GM18951 (cell line): ENCODE results near the gene ACYP1.

Source experiments
- POLR2A ChIP-seq: IDR thresholded peaks from 4 replicates; pipeline ENCODE4 v1.6.1; 2011; ENCODE audit warnings: mild to moderate bottlenecking; ENCODE audit not compliant: insufficient read length, insufficient read depth; ENCODE audit errors: extremely low read depth
- in situ Hi-C: fragments of 300-500 bp; cut with MboI; formaldehyde crosslinking; loops from one replicate; pipeline ENCODE4 v1.12.0; 2022; ENCODE audit warnings: low sequenced_read_pairs, mixed read lengths, inconsistent platforms; ENCODE audit not compliant: unreplicated experiment

Gene ACYP1

DNA sequence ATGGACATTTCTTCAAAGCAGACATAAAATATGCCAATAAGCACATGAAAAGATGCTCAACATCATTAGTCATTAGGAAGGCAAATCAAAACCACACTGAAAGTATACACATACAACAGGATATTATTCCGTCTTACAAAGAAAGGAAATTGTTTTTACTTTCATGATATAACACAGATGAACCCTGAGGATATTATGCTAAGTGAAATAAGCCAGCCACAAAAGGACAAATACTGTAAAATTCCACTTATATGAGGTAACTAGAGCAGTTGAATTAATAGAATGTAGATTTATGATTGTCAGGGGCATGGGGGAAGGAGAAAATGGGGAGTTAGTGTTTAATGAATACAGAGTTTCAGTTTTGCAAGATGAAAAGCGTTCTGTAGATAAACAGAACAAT, 4.2 kb downstream of the ACYP1 start:
- in situ Hi-C loops = no loop called here
- TF ChIP-seq POLR2A = no peak

DNA sequence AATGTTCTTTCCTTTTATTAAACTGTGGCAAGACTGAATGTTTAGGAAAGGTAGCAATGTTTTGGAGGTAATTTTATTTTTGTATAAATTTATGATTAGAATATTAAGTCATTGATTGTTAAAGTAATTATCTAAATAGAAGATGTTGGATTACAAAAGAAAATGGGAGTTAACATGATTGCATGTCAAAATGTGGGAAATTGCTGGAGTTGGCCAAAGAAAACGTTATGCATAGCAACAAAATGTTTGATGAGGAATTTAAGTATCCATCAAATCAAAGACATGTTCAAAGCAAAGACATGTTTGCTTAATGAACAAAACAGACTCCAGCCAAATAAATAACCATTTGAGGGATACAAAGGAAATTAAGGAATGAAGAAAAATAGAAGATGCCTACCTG, 9.4 kb downstream of the ACYP1 start:
- TF ChIP-seq POLR2A = no peak
- in situ Hi-C loops = no loop called here

DNA sequence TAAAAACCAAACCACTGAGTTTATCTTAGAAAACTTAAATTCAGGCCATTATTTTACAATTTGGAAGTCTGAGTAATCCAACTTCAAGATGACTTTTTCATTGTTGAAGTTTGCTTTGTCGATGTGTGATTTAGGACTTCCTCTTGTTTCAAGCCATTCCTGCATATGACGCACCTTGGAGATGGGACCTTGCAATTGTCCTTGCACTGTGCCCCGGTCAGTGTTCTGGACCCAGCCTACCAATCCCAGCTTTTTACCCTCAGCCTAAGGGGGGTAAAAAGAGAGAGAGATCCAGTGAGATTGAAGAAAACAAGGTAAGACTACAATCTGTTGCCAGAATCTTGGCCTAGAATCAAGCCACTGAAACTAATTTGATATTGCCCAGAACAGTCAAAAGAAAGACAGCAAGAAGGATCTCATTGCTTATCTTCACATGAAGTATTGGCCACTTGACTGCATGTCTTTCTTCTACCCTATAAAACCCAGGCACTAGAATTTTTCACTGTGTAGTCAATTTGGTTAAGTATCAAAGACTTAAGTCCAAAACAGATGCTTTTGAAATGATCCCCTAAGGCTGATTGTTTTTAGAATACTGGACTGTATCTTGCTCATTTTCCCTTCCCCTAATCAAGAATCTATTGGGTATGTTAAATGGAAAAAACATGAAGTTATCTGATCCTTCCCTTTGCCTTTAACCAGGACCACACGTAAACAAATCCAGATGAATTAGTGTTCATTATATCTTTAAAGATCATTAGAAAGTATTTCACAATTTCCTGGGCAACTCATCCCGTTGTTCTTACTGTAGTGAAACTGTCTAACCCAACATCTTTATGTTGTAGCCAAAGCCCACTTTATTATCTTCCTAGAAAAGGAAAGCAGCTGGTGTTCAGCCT, 10.2 kb downstream of the ACYP1 start:
- no peak for TF ChIP-seq POLR2A
- in situ Hi-C loops = no loop called here

DNA sequence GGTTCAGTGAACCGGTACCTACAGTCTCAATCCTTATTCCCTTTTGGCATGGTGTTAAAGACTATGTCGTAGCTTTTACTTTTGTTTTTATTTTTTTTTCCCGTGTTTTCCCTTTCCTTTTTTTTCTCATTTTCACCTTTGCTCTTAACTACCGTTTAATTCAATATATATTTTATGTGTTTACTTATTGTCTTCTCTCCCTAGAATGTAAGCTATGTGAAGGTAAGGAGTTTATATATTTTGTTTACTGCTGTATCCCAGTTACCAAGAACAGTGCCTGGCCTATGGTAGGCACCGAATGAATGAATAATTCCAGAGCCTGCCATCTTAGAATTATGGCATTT, 12.3 kb downstream of the ACYP1 start:
- in situ Hi-C loops = no loop called here
- no peak for TF ChIP-seq POLR2A

DNA sequence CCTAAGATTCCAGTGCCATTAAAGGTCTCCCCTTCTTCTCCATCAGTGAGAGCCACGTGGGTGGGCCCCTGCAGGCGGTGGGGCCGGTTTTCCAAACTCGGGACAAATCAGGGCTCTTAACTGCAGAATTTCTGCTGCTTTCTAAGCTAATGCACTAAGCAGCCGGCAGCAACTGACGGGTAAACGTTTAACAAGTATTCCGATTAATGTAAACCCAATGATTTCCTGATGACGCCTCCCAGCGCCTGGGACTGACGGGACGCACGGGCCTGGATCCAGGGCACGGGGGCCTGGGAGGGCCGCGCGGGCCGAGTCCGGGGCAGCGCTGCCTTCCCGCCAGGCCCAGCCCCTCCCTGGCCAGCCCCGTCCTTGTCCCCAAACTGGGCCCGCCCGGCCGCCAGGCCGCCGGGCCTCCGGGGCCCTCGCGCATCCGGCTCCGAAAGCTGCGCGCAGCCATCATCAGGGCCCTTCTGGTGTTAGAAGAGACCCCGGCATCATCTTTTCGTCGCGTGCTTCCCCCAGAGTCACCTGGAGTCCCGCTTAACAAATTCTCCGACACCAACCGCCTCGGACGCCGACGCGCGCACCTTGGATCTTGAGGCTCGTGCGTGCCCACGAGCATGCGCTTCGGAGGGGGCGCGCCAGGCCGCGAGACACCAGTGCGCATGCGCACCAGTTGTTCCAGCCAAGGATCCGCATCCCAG, 12.8 kb downstream of the ACYP1 start, which contains the start of gene MLH3:
Gene MLH3, minus strand, starts transcription at position 616 of the 704 bp plus-strand sequence. CDS start 1,812 bp downstream, outside the sequence.
- in situ Hi-C loops = no loop called here
- peak; percentile 75 for TF ChIP-seq POLR2A

DNA sequence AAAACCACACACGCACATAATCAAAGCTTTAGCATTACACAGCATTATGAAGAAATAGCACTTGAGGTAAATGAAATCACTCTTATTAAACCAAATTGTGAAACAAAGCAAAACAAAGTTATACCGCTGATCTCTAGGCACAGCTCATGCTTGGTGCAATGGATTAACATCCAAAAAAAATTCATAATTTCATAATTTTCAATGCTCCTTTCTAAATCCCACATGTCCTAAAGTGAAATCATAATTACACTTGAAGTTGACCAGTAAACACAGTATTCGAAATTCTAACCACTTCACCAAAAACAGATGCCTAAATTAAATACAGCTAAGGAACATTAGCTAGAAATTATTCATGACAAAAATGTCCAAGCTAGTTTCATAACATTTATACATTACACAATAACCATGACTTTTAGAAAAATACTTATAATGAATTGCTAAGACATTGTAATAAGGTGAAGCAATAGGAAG, 14.1 kb downstream of the ACYP1 start:
- TF ChIP-seq POLR2A = no peak
- in situ Hi-C loops = no loop called here

DNA sequence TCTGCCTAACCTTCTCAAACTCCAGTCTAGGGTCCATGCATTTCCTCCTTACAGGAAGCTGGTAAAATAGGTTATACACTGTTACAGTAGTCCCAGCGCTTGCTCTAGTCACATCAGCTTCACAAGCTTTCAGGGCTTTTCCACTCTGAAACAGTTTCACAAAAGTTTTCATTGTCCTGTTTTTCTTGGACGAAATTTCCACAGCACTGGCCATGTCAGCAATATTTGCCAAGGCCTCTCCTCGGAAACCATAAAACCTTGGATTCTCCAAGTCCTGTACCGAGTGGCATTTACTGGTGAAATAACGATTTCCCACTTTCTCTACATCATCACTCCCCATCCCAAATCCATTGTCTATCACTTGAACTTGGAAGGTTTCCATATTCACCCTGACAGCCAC, 14.7 kb downstream of the ACYP1 start:
- no peak for TF ChIP-seq POLR2A
- in situ Hi-C loops = no loop called here

DNA sequence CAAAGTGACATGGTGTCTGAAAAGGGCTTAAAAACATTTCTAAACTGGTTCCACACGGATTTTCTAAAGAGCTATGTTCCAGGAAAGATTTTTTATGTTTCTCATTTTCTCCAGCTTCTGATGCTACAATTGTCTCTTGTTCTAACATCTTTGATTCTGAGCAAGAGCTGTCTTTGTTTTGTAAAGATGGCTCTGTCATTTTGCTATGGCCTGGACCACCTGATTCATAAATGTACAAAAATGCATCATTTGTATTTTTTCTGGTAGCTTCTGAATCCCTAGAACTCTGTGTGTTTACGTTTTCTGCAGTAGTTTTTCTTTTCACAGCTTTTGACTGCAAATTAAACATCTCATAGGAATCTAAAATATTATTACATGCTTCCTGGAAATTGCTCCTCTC, 15.7 kb downstream of the ACYP1 start:
- in situ Hi-C loops = no loop called here
- no peak for TF ChIP-seq POLR2A

DNA sequence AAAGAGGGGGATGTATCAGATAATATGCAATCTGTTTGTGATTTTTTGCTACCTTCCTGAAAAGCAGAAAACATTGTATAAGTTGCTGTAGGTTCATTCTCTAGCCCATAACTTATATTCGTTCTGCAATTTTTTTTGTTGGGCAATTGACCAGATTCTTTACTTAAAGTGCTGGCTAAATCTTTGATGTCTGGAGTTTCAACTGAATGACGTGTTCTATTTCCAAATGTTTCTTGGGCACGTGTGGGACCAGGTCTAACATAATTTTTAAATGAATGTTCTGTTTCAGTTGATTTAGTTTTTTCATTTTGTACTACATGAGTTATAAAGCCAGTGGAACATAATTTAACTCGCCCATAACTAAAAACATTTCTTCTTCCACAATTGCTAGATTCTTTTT, 16.3 kb downstream of the ACYP1 start:
- in situ Hi-C loops = no loop called here
- no peak for TF ChIP-seq POLR2A

DNA sequence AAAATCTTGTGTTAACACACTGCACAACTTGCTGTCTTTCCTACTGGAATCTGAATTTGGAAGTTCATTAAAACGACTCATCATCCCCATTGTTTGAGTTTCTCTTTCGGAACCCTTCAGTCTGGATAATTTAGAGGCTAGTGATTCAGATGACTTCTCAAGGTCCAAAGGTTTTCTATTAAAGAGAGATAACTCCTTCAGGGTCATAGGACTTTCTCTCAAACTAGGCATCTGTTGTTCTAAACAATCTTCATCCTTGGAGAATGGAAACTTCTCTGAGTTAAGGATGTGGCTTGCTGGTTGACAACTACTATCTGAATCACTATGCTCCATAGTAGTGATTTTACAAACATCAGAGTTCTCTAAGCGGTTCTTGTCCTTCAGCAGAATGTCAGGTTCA, 16.9 kb downstream of the ACYP1 start:
- in situ Hi-C loops = no loop called here
- no peak for TF ChIP-seq POLR2A

DNA sequence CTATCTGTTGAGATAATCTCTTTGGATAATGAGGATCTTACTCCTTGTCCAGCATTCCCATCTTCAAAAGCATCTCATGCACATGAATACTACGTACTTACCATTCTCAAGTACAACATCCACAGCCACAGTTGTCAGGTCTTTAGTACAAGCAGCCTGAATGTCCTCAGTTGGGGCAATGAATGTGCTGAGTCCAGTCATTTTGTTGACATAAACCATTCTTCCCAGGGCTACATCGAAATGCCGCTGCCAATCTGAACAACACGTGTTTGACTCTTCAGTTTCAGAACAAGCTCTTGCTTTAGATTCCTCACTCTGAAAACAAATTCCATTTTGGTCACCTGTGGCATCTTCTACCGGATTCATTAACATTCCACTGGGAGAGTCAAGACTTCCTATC, 17.5 kb downstream of the ACYP1 start:
- in situ Hi-C loops = no loop called here
- no peak for TF ChIP-seq POLR2A

DNA sequence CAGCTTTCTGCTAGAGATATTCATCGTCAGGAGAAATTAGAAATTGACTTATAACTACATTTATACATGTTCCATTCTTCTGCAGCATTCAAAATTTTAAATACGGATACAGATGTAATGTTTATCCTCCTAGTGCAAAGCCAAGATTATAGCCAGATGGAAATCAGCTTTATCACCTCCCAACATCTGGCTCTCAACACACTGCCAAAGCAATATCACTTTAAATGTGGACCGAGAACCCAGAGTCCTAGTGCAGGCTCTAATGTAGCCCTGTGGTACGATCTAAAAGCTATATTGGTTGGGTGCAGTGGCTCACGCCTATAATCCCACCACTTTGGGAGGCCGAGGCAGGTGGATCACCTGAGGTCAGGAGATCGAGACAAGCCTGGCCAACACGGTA, 19.1 kb downstream of the ACYP1 start:
- in situ Hi-C loops = no loop called here
- TF ChIP-seq POLR2A = no peak

DNA sequence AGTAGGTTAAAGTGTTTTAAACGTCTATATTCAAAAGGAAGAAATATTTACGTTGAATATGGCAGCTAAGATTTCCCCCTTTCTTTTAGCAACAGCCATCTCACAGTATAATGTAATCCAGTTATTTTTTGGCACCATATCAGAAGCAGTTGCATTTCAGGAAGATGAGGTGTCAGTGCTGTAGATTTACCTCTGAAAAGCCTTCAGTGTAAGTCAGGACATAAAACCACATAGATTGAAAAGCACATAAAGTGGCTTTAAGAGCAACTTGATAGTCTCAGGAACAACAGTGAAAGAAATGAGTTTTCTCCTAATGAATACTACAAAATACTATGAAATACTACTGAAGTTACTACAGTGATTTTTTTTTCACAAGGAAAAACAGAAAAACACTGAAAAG, 19.5 kb downstream of the ACYP1 start:
- no peak for TF ChIP-seq POLR2A
- in situ Hi-C loops = no loop called here

DNA sequence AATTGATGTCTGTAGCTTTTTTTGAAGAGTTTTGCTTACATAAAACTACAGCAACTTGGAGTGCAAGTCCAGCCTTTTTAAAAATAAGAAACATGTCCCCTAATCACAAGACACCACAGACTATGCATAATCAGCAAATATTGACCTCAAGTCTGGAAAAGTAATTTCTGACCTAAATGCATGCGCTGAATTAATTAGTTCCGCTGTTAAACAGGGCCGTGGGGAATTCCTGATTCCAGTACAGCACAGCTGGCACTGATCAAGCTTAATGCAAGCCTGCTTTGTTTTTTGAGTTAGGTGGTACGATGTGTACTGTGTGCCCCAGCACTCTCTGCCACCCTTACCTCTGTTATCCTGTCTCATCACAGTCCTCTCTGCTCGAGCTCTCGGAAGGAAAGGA, 21.8 kb downstream of the ACYP1 start:
- in situ Hi-C loops = no loop called here
- TF ChIP-seq POLR2A = no peak

DNA sequence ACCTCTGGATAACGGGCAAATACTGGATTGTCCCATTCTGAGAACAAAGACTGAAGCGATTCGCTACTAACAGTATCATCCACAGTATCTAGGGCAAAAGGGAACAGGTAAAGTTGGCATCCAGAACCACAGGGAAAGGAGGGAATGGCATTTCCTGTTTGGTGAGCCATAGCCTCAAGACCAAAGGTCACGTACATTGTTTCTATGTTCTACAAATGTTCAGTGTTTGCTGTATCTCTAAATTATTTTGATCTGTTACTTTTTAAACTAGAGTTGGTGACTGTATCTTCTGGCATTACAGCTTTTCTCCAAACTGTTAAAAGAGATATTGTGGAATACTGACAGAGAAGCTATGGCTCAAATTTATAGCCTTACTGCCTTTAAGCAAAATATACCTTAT, 22.2 kb downstream of the ACYP1 start:
- TF ChIP-seq POLR2A = no peak
- in situ Hi-C loops = no loop called here
